Measurements from ENCODE around the gene ZNF786.

ZNF786 gene

GRCh38 chr7:149126662-149127266 is 36.2 kb upstream of the ZNF786 start:
- H3K9me3 ChIP-seq, result no peaks in the 10 kb centered on the region
- H3K27ac ChIP-seq, result peak overlapping the region; percentile 98 to 99
- H3K36me3 ChIP-seq, result peaks cover 5 to 12% (median 11%) of the 10 kb centered on the region in 3 donors
- H3K4me3 ChIP-seq, result peak overlapping the region; percentile 75 to 83
- intact Hi-C loops (cut with DNase I; ENCODE audit: low total_unique reads), result loop anchor here (2.0 to 5.0 kb wide), 2 partner anchors 20 to 34 kb away; partner anchors contain the start of genes ZNF398 and ZNF786
- no peaks in the 10 kb centered on the region for H3K27me3 ChIP-seq
- peaks cover 0 to 16% (median 9%) of the 10 kb centered on the region in 4 donors for H3K4me1 ChIP-seq
- DNase-seq, result peak; percentile 41 to 78
- no peak for TF ChIP-seq CTCF (IDR thresholded peaks at IDR 0.05)

GRCh38 chr7:149125863-149126661 is 35.5 kb upstream of the ZNF786 start, which contains the start of gene ZNF425:
ZNF425 (minus strand) TSS chr7:149126324; CDS start chr7:149126213, 111 bp downstream.
- H3K9me3 ChIP-seq, result no peaks in the 10 kb centered on the region
- peaks cover 5 to 8% (median 6%) of the 10 kb centered on the region in 3 donors for H3K36me3 ChIP-seq
- peaks cover 0 to 16% (median 9%) of the 10 kb centered on the region in 4 donors for H3K4me1 ChIP-seq
- peak within 1 kb of the TSS; percentile 75 to 83 for H3K4me3 ChIP-seq
- TF ChIP-seq CTCF (IDR thresholded peaks at IDR 0.05), result peak; percentile 96 to 98
- intact Hi-C loops (cut with DNase I; ENCODE audit: low total_unique reads), result loop anchor here (2.0 to 5.0 kb wide), 2 partner anchors 21 to 34 kb away; partner anchors contain the start of genes ZNF398 and ZNF786
- no peaks in the 10 kb centered on the region for H3K27me3 ChIP-seq
- DNase-seq, result peak; percentile 87 to 96
- peak within 1 kb of the TSS; percentile 98 to 99 for H3K27ac ChIP-seq

- intact Hi-C loops (cut with DNase I; ENCODE audit: low total_unique reads), result loop anchor here (5.0 kb wide), 1 partner anchor 33 kb away; the partner anchor contains the start of gene ZNF786
Observed at GRCh38 chr7:149125189-149125862, 34.8 kb upstream of the ZNF786 start.

GRCh38 chr7:149109969-149110368 is 19.5 kb upstream of the ZNF786 start:
- Histone ChIP-seq H3K27me3 (no peaks in the 10 kb centered on the region), H3K4me3 (no peak overlapping the region), H3K36me3 (peaks cover 0 to 13% (median 0%) of the 10 kb centered on the region in 3 donors), H3K27ac (no peak overlapping the region), H3K4me1 (no peaks in the 10 kb centered on the region), H3K9me3 (no peaks in the 10 kb centered on the region)
- DNase-seq, result no peak
- TF ChIP-seq CTCF (IDR thresholded peaks at IDR 0.05), result no peak
- intact Hi-C loops (cut with DNase I; ENCODE audit: low total_unique reads), result no loop called here

More at GRCh38 chr7:149125189-149125862, 34.8 kb upstream of the ZNF786 start:
- Histone ChIP-seq H3K27me3 (no peaks in the 10 kb centered on the region), H3K27ac (peak overlapping the region; percentile 98 to 99), H3K9me3 (no peaks in the 10 kb centered on the region), H3K4me3 (peak overlapping the region; percentile 75 to 83), H3K4me1 (peaks cover 0 to 16% (median 9%) of the 10 kb centered on the region in 4 donors), H3K36me3 (peaks cover 0 to 2% (median under 1%) of the 10 kb centered on the region in 3 donors)
- no peak for DNase-seq
- TF ChIP-seq CTCF (IDR thresholded peaks at IDR 0.05), result no peak

- peaks cover 0 to 25% (median 9%) of the 10 kb centered on the region in 3 donors for H3K36me3 ChIP-seq
- TF ChIP-seq CTCF (IDR thresholded peaks at IDR 0.05), result no peak
- no peaks in the 10 kb centered on the region for H3K9me3 ChIP-seq
- no peak overlapping the region for H3K27ac ChIP-seq
- no peak overlapping the region for H3K4me3 ChIP-seq
- H3K4me1 ChIP-seq, result no peaks in the 10 kb centered on the region
- intact Hi-C loops (cut with DNase I; ENCODE audit: low total_unique reads), result no loop called here
- peak in 1 of 2 donors; percentile 54 for DNase-seq
- no peaks in the 10 kb centered on the region for H3K27me3 ChIP-seq
Observed at GRCh38 chr7:149104749-149105148, 14.2 kb upstream of the ZNF786 start.

All from tibial artery (tissue), 4 donors.